ENCODE measurements around the gene PLSCR3. TPM values are rescaled to one million over a fixed set of nuclear protein-coding genes. Genes with fewer than 3 reads are reported as not detected.
"Not testable (repeated sequence)": the region's sequence is repeated elsewhere in the genome, so short reads cannot be mapped to it uniquely, and the experiment has no call there.

The PLSCR3 gene
- total RNA-seq, 1 donor from 2014 or later, result 68.4 TPM

DNA sequence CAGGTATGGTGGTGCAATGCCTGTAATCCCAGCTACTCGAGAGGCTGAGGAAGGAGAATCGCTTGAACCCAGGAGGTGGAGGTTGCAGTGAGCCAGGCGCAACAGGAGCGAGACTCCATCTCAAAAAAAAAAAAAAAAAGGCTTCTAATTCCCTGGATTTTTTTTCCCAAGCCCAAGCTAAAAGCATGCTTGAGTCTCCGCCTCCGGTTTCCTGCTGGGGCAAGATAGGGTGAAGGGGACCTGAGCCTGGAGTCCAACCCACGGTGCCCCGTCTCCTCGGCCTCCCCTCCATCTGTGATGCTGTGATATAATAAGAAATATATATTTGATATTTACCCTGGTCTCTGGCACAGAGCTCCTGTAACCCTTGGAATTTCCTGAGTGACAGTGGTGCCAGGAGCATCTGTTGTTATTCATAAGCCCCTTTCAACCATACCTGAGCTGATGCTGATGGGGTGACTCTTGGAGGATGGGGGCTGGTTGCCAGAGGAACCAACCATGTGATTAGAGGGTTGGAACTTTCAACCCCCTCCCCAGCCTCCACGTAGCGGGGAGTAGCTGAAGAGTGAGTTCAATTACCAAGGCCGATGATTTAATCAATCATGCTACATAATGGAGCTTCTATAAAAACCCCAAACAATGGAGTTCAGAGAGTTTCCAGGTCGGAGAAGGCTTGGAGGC lies 26.3 kb downstream of the PLSCR3 start:
- no peaks in the 10 kb centered on the region for H3K4me1 Mint-ChIP-seq
- H3K4me3 Mint-ChIP-seq, result no peak overlapping the region
- TF ChIP-seq, protein P1, sequence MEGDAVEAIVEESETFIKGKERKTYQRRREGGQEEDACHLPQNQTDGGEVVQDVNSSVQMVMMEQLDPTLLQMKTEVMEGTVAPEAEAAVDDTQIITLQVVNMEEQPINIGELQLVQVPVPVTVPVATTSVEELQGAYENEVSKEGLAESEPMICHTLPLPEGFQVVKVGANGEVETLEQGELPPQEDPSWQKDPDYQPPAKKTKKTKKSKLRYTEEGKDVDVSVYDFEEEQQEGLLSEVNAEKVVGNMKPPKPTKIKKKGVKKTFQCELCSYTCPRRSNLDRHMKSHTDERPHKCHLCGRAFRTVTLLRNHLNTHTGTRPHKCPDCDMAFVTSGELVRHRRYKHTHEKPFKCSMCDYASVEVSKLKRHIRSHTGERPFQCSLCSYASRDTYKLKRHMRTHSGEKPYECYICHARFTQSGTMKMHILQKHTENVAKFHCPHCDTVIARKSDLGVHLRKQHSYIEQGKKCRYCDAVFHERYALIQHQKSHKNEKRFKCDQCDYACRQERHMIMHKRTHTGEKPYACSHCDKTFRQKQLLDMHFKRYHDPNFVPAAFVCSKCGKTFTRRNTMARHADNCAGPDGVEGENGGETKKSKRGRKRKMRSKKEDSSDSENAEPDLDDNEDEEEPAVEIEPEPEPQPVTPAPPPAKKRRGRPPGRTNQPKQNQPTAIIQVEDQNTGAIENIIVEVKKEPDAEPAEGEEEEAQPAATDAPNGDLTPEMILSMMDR (IDR thresholded peaks at IDR 0.05; ENCODE audit: unreplicated experiment), result no peak
- DNase-seq (ENCODE audit: low spot score in 2 of 2, unreplicated experiment in 2 of 2), result no peak
- H3K27me3 Mint-ChIP-seq (ENCODE audit: low read depth), result peaks cover 6% of the 10 kb centered on the region
- H3K9me3 Mint-ChIP-seq, result no peaks in the 10 kb centered on the region
- H3K27ac Mint-ChIP-seq, result no peak overlapping the region
- no peaks in the 10 kb centered on the region for H3K36me3 Mint-ChIP-seq

DNA sequence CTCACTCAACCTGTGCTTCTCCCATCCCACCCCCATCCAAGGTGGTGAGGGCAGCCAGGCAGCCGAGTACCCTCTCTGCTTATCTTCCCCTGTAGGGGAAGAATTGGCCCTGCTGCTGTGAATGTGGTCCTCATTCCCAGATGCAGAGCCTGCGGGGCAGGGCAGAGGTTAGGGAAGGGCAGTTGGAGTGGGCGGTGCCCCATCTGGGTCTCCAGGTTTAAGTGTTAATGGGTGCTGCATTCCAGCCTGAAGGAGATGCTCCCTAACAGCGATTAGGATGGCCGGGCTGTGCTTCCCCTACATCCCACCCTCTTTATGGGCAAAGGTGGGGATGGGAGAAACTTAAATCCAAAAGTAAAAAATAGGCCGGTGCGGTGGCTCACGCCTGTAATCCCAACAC lies 27.2 kb downstream of the PLSCR3 start:
- no peaks in the 10 kb centered on the region for H3K4me1 Mint-ChIP-seq
- H3K27me3 Mint-ChIP-seq (ENCODE audit: low read depth), result peaks cover 6% of the 10 kb centered on the region
- no peak overlapping the region for H3K27ac Mint-ChIP-seq
- H3K9me3 Mint-ChIP-seq, result no peaks in the 10 kb centered on the region
- no peak overlapping the region for H3K4me3 Mint-ChIP-seq
- TF ChIP-seq, protein P1 (IDR thresholded peaks at IDR 0.05; ENCODE audit: unreplicated experiment), result no peak
- no peaks in the 10 kb centered on the region for H3K36me3 Mint-ChIP-seq
- no peak for DNase-seq (ENCODE audit: low spot score in 2 of 2, unreplicated experiment in 2 of 2)

DNA sequence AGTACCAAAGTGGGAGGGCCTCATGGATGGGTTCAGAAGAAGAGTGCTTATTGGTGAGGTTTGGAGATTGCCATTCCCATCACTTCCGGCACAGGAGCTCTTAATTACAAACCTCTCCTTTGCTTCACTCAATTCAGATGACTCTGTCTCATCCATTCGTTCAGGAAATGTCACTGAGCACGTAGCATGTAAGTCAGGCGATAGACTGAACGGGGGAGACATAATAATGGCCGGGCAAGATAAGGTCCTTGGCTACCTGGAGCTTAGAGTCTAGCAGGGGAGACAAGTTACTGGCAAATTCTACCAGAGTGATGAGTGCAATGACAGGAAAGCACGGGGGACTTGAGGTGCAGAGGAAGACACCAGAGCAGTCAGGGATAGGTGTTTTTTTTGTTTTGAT lies 28.4 kb downstream of the PLSCR3 start:
- H3K4me1 Mint-ChIP-seq; H3K27me3 Mint-ChIP-seq (ENCODE audit: low read depth); DNase-seq (ENCODE audit: low spot score in 2 of 2, unreplicated experiment in 2 of 2); H3K27ac Mint-ChIP-seq; H3K36me3 Mint-ChIP-seq; H3K4me3 Mint-ChIP-seq; H3K9me3 Mint-ChIP-seq: not testable (repeated sequence)

DNA sequence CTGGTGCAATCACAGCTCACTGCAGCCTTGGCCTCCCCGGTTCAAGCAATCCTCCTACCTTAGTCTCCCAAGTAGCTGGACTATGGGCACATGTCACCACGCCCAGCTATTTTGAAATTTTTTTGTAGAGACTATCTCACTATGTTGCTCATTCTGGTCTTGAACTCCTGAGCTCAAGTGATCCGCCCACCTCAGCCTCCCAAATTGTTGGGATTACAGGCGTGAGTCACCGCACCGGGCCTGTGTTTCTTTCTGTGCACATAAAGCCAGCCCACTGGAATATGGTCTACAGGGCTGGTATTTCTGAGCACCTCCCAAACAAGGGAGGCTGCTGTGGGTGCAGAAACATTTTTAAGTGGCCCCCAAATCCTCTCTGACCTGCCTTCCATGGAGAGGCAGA lies 31.0 kb downstream of the PLSCR3 start:
- H3K4me1 Mint-ChIP-seq, result no peaks in the 10 kb centered on the region
- H3K9me3 Mint-ChIP-seq, result no peaks in the 10 kb centered on the region

DNA sequence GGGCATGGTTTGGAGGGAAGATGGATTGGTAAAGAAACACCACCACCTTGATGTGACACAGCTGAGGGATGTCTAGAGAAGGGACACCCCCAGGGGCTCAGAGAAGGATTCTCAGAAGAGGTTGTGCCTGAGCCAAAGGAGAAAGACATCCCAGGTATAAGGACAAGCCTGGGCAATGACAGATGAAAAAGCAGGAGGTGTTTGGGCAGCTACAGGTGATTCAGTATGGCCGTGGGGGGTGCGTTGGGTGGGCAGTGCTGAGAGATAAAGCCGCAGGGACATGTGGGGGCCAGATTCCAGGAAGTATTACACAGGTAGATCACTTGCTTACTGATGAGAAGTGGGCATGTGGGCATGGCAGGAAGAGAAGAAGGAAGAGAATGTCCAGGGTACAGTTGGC lies 32.4 kb downstream of the PLSCR3 start:
- TF ChIP-seq, protein P1 (IDR thresholded peaks at IDR 0.05; ENCODE audit: unreplicated experiment), result no peak
- Mint-ChIP-seq H3K36me3 (no peaks in the 10 kb centered on the region), H3K4me1 (no peaks in the 10 kb centered on the region), H3K27ac (no peak overlapping the region), H3K4me3 (no peak overlapping the region), H3K9me3 (no peaks in the 10 kb centered on the region), H3K27me3 (ENCODE audit: low read depth) (no peaks in the 10 kb centered on the region)
- DNase-seq (ENCODE audit: low spot score in 2 of 2, unreplicated experiment in 2 of 2), result no peak

More for the DNA sequence above, 31.0 kb downstream of the PLSCR3 start:
- Mint-ChIP-seq H3K27me3 (ENCODE audit: low read depth) (no peaks in the 10 kb centered on the region), H3K36me3 (no peaks in the 10 kb centered on the region), H3K27ac (no peak overlapping the region), H3K4me3 (no peak overlapping the region)
- no peak for DNase-seq (ENCODE audit: low spot score in 2 of 2, unreplicated experiment in 2 of 2)
- TF ChIP-seq, protein P1 (IDR thresholded peaks at IDR 0.05; ENCODE audit: unreplicated experiment), result no peak

DNA sequence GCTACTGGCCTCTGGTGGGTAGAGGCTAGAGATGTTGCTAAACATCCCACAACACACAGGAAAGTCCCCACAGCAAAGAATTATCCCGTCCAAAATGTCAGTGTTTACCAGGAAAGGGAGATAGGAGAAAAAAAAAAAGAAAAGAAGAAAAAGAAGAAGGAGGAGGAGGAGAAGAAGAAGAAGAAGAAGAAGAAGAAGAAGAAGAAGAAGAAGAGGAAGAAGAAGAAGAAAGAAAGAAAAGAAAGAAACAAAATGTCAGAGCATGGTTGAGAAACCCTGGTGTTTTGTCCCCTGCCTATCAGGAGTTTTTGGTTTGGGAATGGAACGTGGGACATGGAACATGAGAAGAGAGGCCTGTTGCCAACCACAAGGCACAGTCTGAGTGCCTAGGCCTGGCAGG lies 36.9 kb downstream of the PLSCR3 start:
- DNase-seq (ENCODE audit: low spot score in 2 of 2, unreplicated experiment in 2 of 2), result no peak
- no peak overlapping the region for H3K4me3 Mint-ChIP-seq
- H3K9me3 Mint-ChIP-seq, result no peaks in the 10 kb centered on the region
- TF ChIP-seq, protein P1 (IDR thresholded peaks at IDR 0.05; ENCODE audit: unreplicated experiment), result no peak
- peaks cover 33% of the 10 kb centered on the region for H3K4me1 Mint-ChIP-seq
- no peaks in the 10 kb centered on the region for H3K36me3 Mint-ChIP-seq
- no peaks in the 10 kb centered on the region for H3K27me3 Mint-ChIP-seq (ENCODE audit: low read depth)
- no peak overlapping the region for H3K27ac Mint-ChIP-seq
